ELR (cell line): ENCODE measurements around the gene MUC20.
"Not testable (repeated sequence)": the region's sequence is repeated elsewhere in the genome, so short reads cannot be mapped to it uniquely, and the experiment has no call there.

Source experiments
- DNase-seq: peaks from one replicate; pipeline ENCODE4 v3.0.0-alpha.2; 2015; ENCODE audit warnings: low read depth

MUC20 gene

GRCh38 chr3:195770841-195771645 is 50.3 kb downstream of the MUC20 start:
- DNase-seq, result not testable (repeated sequence)

DNA sequence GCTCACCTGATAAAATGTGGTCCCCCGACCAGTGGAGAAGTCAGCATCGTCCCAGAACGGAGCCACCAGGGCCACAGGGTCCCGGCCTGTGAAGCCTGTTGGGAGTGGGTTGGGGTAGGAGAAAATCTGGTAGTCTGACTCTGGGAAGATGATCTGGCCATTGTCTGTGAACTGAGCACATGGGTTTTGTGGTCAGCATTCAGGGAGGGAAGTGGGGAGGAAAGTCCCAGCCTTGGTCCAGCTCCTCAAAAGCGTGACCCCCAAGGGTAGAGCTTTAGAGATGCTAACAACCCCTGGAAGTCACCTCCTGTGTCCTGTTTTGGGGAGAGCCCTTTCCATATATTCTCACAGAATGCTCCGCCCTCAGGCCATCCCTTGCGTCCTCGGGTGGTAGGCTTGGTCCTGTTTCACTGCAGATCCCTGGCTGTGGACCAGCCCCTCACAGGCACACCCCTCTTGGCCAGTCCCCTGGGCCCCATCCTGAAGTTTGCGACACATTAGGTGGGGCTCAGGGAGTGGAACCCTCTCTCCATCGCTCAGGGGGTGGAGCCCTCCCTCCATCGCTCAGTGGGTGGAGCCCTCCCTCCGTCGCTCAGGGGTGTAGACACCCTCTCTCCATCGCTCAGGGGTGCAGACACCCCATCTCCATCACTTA is 51.0 kb downstream of the MUC20 start:
- DNase-seq, result no peak

DNA sequence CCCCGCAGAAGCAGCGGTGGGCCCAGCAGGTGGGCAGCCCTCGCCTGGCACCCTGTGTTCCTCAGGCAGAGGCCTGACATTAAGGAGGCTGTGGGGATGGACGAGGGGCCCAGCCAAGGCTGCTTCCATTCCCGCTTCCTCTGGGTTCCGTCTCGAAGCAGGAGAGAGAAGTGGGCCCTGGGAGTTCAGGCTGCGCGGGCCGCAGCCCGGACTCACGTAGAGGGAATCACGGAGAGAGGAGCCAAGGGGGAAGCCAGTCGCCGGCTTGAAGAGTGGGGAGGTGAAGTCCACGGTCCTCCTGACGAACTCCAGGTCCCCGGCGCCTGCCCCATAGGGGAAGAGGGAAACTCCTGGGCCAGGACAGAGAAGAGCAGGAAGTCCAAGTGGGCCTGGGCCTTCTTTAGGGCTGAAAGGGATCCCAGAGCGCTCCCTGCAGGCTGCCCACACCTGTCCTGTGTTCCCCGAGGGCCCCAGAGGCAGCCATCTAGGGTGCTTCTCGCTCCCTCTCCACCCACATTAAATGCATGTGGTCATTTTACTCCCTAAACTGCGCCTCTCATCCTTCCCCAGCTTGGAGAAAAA is 53.3 kb downstream of the MUC20 start:
- no peak for DNase-seq

DNA sequence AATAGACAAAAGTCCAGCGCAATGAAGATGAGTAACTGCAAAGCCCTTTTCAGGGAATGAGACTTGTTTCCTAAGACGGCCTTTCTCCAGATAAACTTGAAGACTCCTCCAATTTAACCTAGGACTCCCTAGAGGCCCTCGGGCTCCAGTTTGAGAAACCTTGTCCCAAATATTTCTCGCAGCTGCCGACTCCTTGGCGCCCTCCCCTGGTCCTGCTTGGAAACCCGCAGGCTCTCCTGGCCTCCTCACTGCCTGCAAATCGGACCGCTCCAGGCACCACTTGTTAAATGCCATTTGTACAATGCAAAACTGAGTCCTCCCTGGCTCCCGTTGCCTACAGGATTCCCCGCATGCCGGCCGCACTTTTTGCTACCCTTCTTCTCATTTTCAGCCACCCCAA is 54.1 kb downstream of the MUC20 start:
- DNase-seq, result peak; percentile 31

- DNase-seq, result no peak
These were observed 57.2 kb downstream of the MUC20 start for GRCh38 chr3:195777975-195778374.

GRCh38 chr3:195781236-195781635 is 60.5 kb downstream of the MUC20 start:
- not testable (repeated sequence) for DNase-seq
